ENCODE results near the gene ANKRD45.
"Not testable (repeated sequence)": the region's sequence is repeated elsewhere in the genome, so short reads cannot be mapped to it uniquely, and the experiment has no call there.

Gene ANKRD45

DNA sequence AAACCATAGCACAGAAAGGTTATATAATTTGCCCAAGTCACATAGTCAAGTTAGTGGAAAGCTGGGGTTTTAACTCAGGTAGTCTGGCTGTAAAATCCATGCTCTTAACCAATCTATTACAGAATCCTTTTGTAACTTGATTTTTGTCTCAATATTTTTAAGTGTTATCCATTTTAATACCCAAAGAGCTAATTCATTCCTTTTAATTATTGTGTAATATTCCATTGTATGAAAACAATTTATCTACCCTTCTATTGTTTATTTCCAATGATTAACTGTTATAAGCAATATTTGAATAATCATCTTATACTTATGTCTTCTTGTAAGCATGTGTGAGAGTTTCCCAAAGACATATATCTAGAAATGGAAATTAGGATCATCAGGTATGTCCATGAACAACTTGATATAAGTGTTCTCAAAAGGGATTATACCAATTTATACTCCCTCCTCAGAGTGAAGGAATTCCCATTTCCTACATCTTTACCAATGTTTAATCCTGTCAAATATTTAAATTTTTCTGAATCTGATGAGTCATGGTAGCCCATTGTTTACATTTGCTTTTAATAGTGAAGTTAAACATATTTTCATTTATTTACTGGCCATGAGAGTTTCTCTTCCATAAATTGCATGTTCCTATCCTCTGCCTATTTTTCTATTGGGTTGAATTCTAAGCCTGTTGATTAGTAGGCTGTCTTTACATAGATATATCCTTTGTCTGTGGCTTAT lies 20.6 kb downstream of the ANKRD45 start:
- H3K27me3 ChIP-seq (replicated peaks; ENCODE audit: control insufficient read depth, insufficient read depth, low read length, poor library complexity, severe bottlenecking) = no peaks in the 10 kb centered on the region
- no peak overlapping the region for H3K27ac ChIP-seq (ENCODE audit: insufficient read depth, low read length, poor library complexity, severe bottlenecking)
- no peaks in the 10 kb centered on the region for H3K36me3 ChIP-seq (ENCODE audit: control insufficient read depth, insufficient read depth, low read length)
- DNase-seq = no peak
- no peaks in the 10 kb centered on the region for H3K4me1 ChIP-seq (ENCODE audit: control insufficient read depth, insufficient read depth, low read length, poor library complexity, severe bottlenecking)
- no peaks in the 10 kb centered on the region for H3K9me3 ChIP-seq (ENCODE audit: control insufficient read depth, low read length)
- no peak overlapping the region for H3K4me3 ChIP-seq (ENCODE audit: insufficient read depth, low read depth, low read length, poor library complexity, severe bottlenecking)

DNA sequence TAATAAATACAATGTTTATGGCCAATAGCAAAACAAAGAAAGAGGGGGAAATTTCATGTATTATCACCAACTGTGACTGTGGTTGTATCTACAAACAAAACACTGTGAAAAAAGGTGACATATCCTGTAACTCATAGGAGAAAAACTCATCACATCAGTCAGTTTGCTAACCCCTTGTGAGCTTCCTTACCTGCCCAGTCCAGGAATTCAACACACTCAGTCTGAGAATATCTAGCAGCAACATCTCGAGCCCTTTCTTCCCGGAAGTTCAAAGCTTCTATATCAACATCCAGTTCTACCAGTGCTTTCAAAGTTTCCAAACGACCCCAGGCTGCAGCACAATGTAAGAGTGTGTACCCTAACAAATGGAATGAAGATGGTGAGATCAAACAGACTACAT lies 23.0 kb downstream of the ANKRD45 start:
- no peaks in the 10 kb centered on the region for H3K36me3 ChIP-seq (ENCODE audit: control insufficient read depth, insufficient read depth, low read length)

DNA sequence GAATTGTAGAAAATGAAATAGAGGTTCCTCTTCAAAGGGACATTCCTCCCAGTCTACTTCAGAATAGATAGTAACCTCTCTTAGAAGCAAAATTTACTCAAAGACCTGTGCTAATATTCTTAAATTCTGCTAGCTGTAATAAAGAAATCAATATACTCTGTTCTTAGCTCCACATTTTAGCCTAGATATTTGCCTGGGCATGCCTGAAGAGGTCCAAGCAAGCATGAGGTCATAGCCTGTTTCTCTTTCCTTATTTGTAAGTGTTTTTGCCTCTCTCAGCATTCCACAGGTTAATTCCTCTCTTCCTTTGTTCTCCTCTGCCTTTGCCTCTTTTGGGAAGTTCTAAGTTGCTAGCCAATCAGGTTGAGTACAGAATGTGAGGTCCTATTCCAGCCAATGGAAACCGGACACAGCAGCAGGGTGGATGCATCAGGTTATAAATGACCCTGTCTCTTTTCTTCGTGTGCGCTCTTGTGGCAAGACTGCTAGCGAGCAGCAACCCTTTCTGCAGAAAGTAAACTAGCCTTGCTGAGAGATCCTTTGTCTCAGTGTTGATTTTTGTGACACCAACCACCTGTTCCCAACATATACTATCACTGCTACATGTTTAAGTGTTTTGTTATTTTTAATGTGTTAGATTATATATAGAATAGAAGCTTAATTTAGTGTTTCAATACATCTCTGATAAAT lies 27.1 kb downstream of the ANKRD45 start:
- H3K27ac ChIP-seq (ENCODE audit: insufficient read depth, low read length, poor library complexity, severe bottlenecking); H3K4me1 ChIP-seq (ENCODE audit: control insufficient read depth, insufficient read depth, low read length, poor library complexity, severe bottlenecking); H3K4me3 ChIP-seq (ENCODE audit: insufficient read depth, low read depth, low read length, poor library complexity, severe bottlenecking); H3K36me3 ChIP-seq (ENCODE audit: control insufficient read depth, insufficient read depth, low read length); H3K9me3 ChIP-seq (ENCODE audit: control insufficient read depth, low read length); H3K27me3 ChIP-seq (replicated peaks; ENCODE audit: control insufficient read depth, insufficient read depth, low read length, poor library complexity, severe bottlenecking); DNase-seq: not testable (repeated sequence)

More for the DNA sequence above, 23.0 kb downstream of the ANKRD45 start:
- Histone ChIP-seq H3K9me3 (ENCODE audit: control insufficient read depth, low read length) (no peaks in the 10 kb centered on the region), H3K27ac (ENCODE audit: insufficient read depth, low read length, poor library complexity, severe bottlenecking) (no peak overlapping the region), H3K4me1 (ENCODE audit: control insufficient read depth, insufficient read depth, low read length, poor library complexity, severe bottlenecking) (no peaks in the 10 kb centered on the region), H3K27me3 (replicated peaks; ENCODE audit: control insufficient read depth, insufficient read depth, low read length, poor library complexity, severe bottlenecking) (no peaks in the 10 kb centered on the region), H3K4me3 (ENCODE audit: insufficient read depth, low read depth, low read length, poor library complexity, severe bottlenecking) (no peak overlapping the region)
- DNase-seq = no peak

DNA sequence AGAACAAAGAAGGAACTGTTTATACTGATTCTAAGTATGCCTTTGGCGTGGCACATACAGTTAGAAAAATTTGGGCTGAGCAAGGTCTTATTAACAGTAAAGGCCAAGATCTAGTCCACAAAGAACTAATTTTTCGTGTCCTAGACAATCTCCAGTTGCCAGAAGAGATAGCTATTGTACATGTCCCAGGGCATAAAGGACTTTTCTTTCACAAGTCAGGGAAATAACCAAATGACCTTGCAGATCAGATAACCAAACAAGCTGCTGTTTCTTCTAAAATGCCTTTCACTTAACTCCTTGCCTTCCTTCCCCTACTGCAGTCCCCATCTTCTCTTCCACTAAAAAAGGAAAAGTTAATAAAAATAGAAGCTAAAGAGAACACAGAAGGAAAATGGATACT lies 30.5 kb downstream of the ANKRD45 start:
- DNase-seq = no peak
- Histone ChIP-seq H3K4me1 (ENCODE audit: control insufficient read depth, insufficient read depth, low read length, poor library complexity, severe bottlenecking) (no peaks in the 10 kb centered on the region), H3K27me3 (replicated peaks; ENCODE audit: control insufficient read depth, insufficient read depth, low read length, poor library complexity, severe bottlenecking) (no peaks in the 10 kb centered on the region)

DNA sequence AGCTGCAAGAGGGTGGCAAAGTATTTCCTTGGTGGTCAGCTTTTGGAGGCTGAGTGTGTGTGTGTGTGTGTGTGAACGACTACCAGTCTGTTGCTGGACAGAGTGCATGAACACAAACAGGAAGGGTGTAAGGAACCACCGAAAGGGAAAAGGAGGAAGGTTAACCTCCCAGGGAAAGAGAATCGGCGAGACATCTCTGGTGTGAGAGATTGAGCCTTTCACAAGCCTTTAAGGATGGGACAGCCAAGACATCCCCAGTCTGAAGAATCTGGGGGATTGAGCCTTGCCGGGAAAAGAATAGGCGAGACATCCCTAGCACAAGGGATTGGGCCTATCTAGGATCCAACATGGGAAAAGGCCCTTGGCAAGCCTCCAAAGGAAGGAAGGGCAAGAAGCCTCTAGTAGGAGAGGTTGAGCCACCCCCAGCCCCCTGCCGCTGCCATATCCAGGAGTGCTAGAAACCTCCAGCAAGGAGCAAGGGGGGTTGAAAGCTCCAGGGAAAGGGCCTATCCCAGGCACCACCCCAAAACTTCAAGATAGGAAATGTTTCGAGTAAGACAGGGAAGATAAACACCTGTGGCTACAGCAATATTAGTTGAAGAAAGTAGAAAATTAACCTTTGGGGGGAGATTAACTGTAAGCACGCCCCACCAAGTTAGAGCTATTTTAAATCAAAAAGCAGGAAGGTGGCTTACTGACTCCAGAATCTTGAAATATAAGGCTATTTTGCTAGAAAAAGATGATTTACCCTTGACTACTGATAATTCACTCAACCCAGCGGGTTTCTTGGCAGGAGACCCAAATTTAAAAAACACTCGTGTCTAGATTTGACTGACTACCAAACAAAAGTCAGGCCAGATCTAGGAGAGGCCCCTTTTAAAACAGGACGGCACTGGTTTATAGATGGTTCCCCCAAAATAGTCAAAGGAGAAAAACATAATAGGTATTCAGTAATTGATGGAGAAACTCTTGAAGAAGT lies 31.3 kb downstream of the ANKRD45 start:
- Histone ChIP-seq H3K27me3 (replicated peaks; ENCODE audit: control insufficient read depth, insufficient read depth, low read length, poor library complexity, severe bottlenecking) (no peaks in the 10 kb centered on the region), H3K27ac (ENCODE audit: insufficient read depth, low read length, poor library complexity, severe bottlenecking) (no peak overlapping the region), H3K9me3 (ENCODE audit: control insufficient read depth, low read length) (no peaks in the 10 kb centered on the region), H3K4me1 (ENCODE audit: control insufficient read depth, insufficient read depth, low read length, poor library complexity, severe bottlenecking) (no peaks in the 10 kb centered on the region), H3K4me3 (ENCODE audit: insufficient read depth, low read depth, low read length, poor library complexity, severe bottlenecking) (no peak overlapping the region), H3K36me3 (ENCODE audit: control insufficient read depth, insufficient read depth, low read length) (no peaks in the 10 kb centered on the region)
- no peak for DNase-seq

More for the DNA sequence above, 30.5 kb downstream of the ANKRD45 start:
- no peaks in the 10 kb centered on the region for H3K9me3 ChIP-seq (ENCODE audit: control insufficient read depth, low read length)
- H3K36me3 ChIP-seq (ENCODE audit: control insufficient read depth, insufficient read depth, low read length) = no peaks in the 10 kb centered on the region
- no peak overlapping the region for H3K27ac ChIP-seq (ENCODE audit: insufficient read depth, low read length, poor library complexity, severe bottlenecking)
- H3K4me3 ChIP-seq (ENCODE audit: insufficient read depth, low read depth, low read length, poor library complexity, severe bottlenecking) = no peak overlapping the region

DNA sequence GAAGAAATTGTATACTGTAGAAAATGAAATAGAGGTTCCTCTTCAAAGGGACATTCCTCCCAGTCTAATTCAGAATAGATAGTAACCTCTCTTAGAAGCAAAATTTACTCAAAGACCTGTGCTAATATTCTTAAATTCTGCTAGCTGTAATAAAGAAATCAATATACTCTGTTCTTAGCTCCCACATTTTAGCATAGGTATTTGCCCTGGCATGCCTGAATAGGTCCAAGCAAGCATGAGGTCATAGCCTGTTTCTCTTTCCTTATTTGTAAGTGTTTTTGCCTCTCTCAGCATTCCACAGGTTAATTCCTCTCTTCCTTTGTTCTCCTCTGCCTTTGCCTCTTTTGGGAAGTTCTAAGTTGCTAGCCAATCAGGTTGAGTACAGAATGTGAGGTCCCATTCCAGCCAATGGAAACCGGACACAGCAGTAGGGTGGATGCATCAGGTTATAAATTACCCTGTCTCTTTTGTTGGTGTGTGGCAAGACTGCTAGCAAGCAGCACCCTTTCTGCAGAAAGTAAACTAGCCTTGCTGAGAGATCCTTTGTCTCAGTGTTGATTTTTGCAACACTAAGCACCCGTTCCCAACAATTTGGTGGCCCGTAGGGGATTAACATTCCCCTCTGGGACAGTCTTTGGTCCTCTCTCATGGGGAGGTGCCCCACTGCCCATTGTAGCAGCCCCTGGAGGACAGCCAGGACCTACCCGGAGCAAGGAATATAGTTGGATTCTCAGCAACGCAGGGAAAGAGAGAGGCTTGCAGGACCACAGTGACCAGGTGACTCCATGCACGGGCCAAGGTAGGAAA lies 32.2 kb downstream of the ANKRD45 start:
- not testable (repeated sequence) for DNase-seq

DNA sequence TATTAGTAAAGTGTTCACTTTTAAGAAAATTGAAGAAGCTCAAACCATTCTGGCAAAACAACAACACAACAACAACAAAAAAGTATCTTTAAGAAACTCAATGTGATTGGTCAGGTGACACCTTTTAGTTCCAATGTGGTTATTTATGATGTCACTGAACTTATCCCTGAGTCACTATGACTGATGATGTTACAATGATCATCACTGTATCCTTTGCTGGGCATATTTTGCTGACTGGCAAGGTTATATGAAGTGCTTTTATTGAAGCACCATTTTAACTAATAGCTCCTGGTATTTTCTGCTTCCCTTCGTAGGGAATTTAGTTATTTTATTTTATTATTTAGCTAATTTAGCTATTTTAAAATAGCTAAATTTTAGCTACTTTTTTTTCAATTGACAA lies 34.5 kb downstream of the ANKRD45 start, which contains the start of gene TEX50:
Gene TEX50, plus strand, starts transcription at position 223 of the 400 bp plus-strand sequence. CDS start 184 bp downstream, outside the sequence.
- H3K4me3 ChIP-seq (ENCODE audit: insufficient read depth, low read depth, low read length, poor library complexity, severe bottlenecking) = no peak within 1 kb of the TSS
- no peaks in the 10 kb centered on the region for H3K9me3 ChIP-seq (ENCODE audit: control insufficient read depth, low read length)
- DNase-seq = no peak
- no peak within 1 kb of the TSS for H3K27ac ChIP-seq (ENCODE audit: insufficient read depth, low read length, poor library complexity, severe bottlenecking)
- no peaks in the 10 kb centered on the region for H3K4me1 ChIP-seq (ENCODE audit: control insufficient read depth, insufficient read depth, low read length, poor library complexity, severe bottlenecking)
- no peaks in the 10 kb centered on the region for H3K27me3 ChIP-seq (replicated peaks; ENCODE audit: control insufficient read depth, insufficient read depth, low read length, poor library complexity, severe bottlenecking)
- no peaks in the 10 kb centered on the region for H3K36me3 ChIP-seq (ENCODE audit: control insufficient read depth, insufficient read depth, low read length)

More for the DNA sequence above, 32.2 kb downstream of the ANKRD45 start:
- not testable (repeated sequence) for H3K27ac ChIP-seq (ENCODE audit: insufficient read depth, low read length, poor library complexity, severe bottlenecking); H3K9me3 ChIP-seq (ENCODE audit: control insufficient read depth, low read length); H3K36me3 ChIP-seq (ENCODE audit: control insufficient read depth, insufficient read depth, low read length); H3K4me3 ChIP-seq (ENCODE audit: insufficient read depth, low read depth, low read length, poor library complexity, severe bottlenecking); H3K4me1 ChIP-seq (ENCODE audit: control insufficient read depth, insufficient read depth, low read length, poor library complexity, severe bottlenecking); H3K27me3 ChIP-seq (replicated peaks; ENCODE audit: control insufficient read depth, insufficient read depth, low read length, poor library complexity, severe bottlenecking)

DNA sequence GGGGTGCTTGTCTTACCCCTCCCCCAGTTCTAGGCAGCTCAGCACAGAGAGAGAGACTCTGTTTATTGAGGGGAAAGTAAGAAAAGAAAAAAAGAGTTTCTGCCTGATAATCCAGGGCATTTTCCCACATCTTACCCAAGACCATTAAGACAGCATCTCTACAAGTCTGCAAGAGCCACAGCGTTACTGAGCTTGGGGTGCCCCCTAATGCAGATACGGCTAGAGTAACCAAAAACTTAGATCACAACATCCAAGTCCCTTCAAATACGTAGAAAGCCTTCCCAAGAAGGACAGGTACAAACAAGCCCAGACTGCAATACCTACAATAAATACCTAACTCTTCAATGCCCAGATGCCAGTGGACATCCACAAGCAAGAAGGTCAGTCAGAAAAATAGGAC lies 40.8 kb downstream of the ANKRD45 start:
- Histone ChIP-seq H3K9me3 (ENCODE audit: control insufficient read depth, low read length) (no peaks in the 10 kb centered on the region), H3K27ac (ENCODE audit: insufficient read depth, low read length, poor library complexity, severe bottlenecking) (no peak overlapping the region), H3K36me3 (ENCODE audit: control insufficient read depth, insufficient read depth, low read length) (no peaks in the 10 kb centered on the region), H3K4me1 (ENCODE audit: control insufficient read depth, insufficient read depth, low read length, poor library complexity, severe bottlenecking) (no peaks in the 10 kb centered on the region), H3K27me3 (replicated peaks; ENCODE audit: control insufficient read depth, insufficient read depth, low read length, poor library complexity, severe bottlenecking) (no peaks in the 10 kb centered on the region), H3K4me3 (ENCODE audit: insufficient read depth, low read depth, low read length, poor library complexity, severe bottlenecking) (no peak overlapping the region)
- DNase-seq = no peak

DNA sequence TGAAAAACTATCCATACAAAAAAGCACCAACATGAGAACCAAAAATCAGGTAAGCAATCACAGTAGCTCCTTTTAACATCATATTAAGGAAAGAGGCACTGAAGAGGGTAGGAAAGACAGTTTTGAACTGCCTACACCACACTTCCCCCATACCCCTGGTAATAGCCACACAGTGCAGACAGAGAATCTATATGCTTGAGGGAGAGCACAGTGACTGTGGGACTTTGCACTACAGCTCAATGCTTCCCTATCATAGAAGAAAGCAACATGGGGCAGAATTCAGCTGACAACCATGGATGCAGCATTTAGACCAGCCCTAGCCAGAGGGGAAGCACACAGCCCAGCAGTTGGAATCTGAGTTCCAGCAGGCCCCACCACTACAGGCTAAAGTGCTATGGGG lies 42.4 kb downstream of the ANKRD45 start:
- DNase-seq = no peak
- H3K36me3 ChIP-seq (ENCODE audit: control insufficient read depth, insufficient read depth, low read length) = no peaks in the 10 kb centered on the region
- H3K27ac ChIP-seq (ENCODE audit: insufficient read depth, low read length, poor library complexity, severe bottlenecking) = no peak overlapping the region
- no peak overlapping the region for H3K4me3 ChIP-seq (ENCODE audit: insufficient read depth, low read depth, low read length, poor library complexity, severe bottlenecking)
- no peaks in the 10 kb centered on the region for H3K9me3 ChIP-seq (ENCODE audit: control insufficient read depth, low read length)
- no peaks in the 10 kb centered on the region for H3K4me1 ChIP-seq (ENCODE audit: control insufficient read depth, insufficient read depth, low read length, poor library complexity, severe bottlenecking)
- no peaks in the 10 kb centered on the region for H3K27me3 ChIP-seq (replicated peaks; ENCODE audit: control insufficient read depth, insufficient read depth, low read length, poor library complexity, severe bottlenecking)

Measured in effector memory CD4-positive, alpha-beta T cell (primary cell).